PFSK-1 (cell line): ENCODE measurements around the gene GCNA.

Experiments
- FOXP2 ChIP-seq: optimal IDR thresholded peaks from 2 replicates; pipeline ENCODE3; 2011; ENCODE audit warnings: borderline replicate concordance, control low read depth, inconsistent platforms; ENCODE audit not compliant: insufficient read depth; ENCODE audit errors: extremely low read length, extremely low read depth
- POLR2AphosphoS5 ChIP-seq: IDR thresholded peaks from 2 replicates; pipeline ENCODE4 v1.6.1; 2012; ENCODE audit warnings: low read depth, mild to moderate bottlenecking, control low read depth, low read length, moderate library complexity
- REST ChIP-seq, 2 experiments: IDR thresholded peaks; 2 replicates each; pipeline versions ENCODE4 v1.6.1 to v1.8.0; 2011 to 2012; ENCODE audit warnings: low read depth in 2 of 2, low read length in 2 of 2, control low read depth in 1 of 2, inconsistent platforms in 1 of 2, mild to moderate bottlenecking in 1 of 2, moderate library complexity in 1 of 2; ENCODE audit not compliant: insufficient read depth in 1 of 2
- SIN3A ChIP-seq: IDR thresholded peaks from 2 replicates; pipeline ENCODE4 v1.6.1; 2012; ENCODE audit warnings: mild to moderate bottlenecking, low read length, moderate library complexity, borderline replicate concordance; ENCODE audit not compliant: insufficient read depth
- TAF1 ChIP-seq: IDR thresholded peaks from 2 replicates; pipeline ENCODE4 v1.6.1; 2012; ENCODE audit warnings: low read length, control low read depth, borderline replicate concordance; ENCODE audit not compliant: insufficient read depth

Gene GCNA

GRCh38 chrX:71653344-71653743 is 75.1 kb downstream of the GCNA start:
- TF ChIP-seq REST (IDR thresholded peaks at IDR 0.05; ENCODE audit: insufficient read depth in 1 of 2, low read depth in 2 of 2, low read length in 2 of 2) = no peak
- TF ChIP-seq FOXP2 = no peak
- TF ChIP-seq SIN3A = no peak
- no peak for TF ChIP-seq TAF1
- no peak for TF ChIP-seq POLR2AphosphoS5

GRCh38 chrX:71657267-71657666 is 79.0 kb downstream of the GCNA start:
- TF ChIP-seq REST (IDR thresholded peaks at IDR 0.05; ENCODE audit: insufficient read depth in 1 of 2, low read depth in 2 of 2, low read length in 2 of 2) = no peak
- TF ChIP-seq FOXP2 = no peak
- TF ChIP-seq POLR2AphosphoS5 = no peak
- TF ChIP-seq TAF1 = no peak
- no peak for TF ChIP-seq SIN3A

GRCh38 chrX:71659342-71659741 is 81.1 kb downstream of the GCNA start:
- TF ChIP-seq TAF1 (no peak), FOXP2 (no peak), SIN3A (no peak), POLR2AphosphoS5 (no peak), REST (IDR thresholded peaks at IDR 0.05; ENCODE audit: insufficient read depth in 1 of 2, low read depth in 2 of 2, low read length in 2 of 2) (no peak)

- no peak for TF ChIP-seq TAF1
- TF ChIP-seq FOXP2 = no peak
- no peak for TF ChIP-seq POLR2AphosphoS5
- no peak for TF ChIP-seq REST (IDR thresholded peaks at IDR 0.05; ENCODE audit: insufficient read depth in 1 of 2, low read depth in 2 of 2, low read length in 2 of 2)
- no peak for TF ChIP-seq SIN3A
These were observed 81.7 kb downstream of the GCNA start for GRCh38 chrX:71659959-71660358.

GRCh38 chrX:71660562-71661416 is 82.6 kb downstream of the GCNA start:
- TF ChIP-seq SIN3A (no peak), TAF1 (no peak), POLR2AphosphoS5 (no peak), FOXP2 (no peak), REST (IDR thresholded peaks at IDR 0.05; ENCODE audit: insufficient read depth in 1 of 2, low read depth in 2 of 2, low read length in 2 of 2) (no peak)
